H1 (cell line): ENCODE results near the gene FGFBP3. TPM values are rescaled to one million over a fixed set of nuclear protein-coding genes. Genes with fewer than 3 reads are reported as not detected.
A peak's percentile ranks its signal among the peaks of the same experiment; 100 is the strongest.

Source experiments
- BACH1 ChIP-seq: IDR thresholded peaks from 2 replicates; pipeline ENCODE4 v1.6.1; 2012; ENCODE audit warnings: low read length, improper control_type of control experiment
- CBX8 ChIP-seq: fragments of 300-800, 300-1000 bp; sonication (generic); IDR thresholded peaks from 2 replicates; pipeline ENCODE4 v1.7.1; 2016; ENCODE audit warnings: low read depth, low read length, borderline replicate concordance
- EP300 ChIP-seq, 2 experiments: IDR thresholded peaks; 1 replicate in 1 of 2; 2 replicates in 1 of 2; pipeline ENCODE4 v1.6.1; 2011 to 2012; ENCODE audit warnings: low read depth in 2 of 2, low read length in 2 of 2, mild to moderate bottlenecking in 2 of 2, borderline replicate concordance in 1 of 2, inconsistent platforms in 1 of 2, moderate library complexity in 1 of 2
- MAFK ChIP-seq: IDR thresholded peaks from 2 replicates; pipeline ENCODE4 v1.6.1; 2012; ENCODE audit warnings: low read depth, mild to moderate bottlenecking, improper control_type of control experiment, low read length
- NANOG ChIP-seq: IDR thresholded peaks from 2 replicates; pipeline ENCODE4 v1.6.1; 2011; ENCODE audit warnings: low read length, low read depth, mild to moderate bottlenecking, inconsistent platforms; ENCODE audit not compliant: insufficient read depth, poor library complexity, severe bottlenecking
- NRF1 ChIP-seq: IDR thresholded peaks from 2 replicates; pipeline ENCODE4 v1.6.1; 2011; ENCODE audit warnings: mild to moderate bottlenecking, low read depth, low read length, improper control_type of control experiment
- PHF8 ChIP-seq: fragments of 200-600 bp; sonication (generic); conservative IDR thresholded peaks from 2 replicates; pipeline ENCODE4 v1.7.1; 2012; ENCODE audit warnings: low read depth, mild to moderate bottlenecking, inconsistent platforms, low read length, moderate library complexity
- RBBP5 ChIP-seq: IDR thresholded peaks from 2 replicates; pipeline ENCODE4 v1.7.1; 2012; ENCODE audit warnings: low read depth, mild to moderate bottlenecking, inconsistent platforms, low read length, moderate library complexity, borderline replicate concordance
- SAP30 ChIP-seq: fragments of 300-600 bp; sonication (generic); IDR thresholded peaks from 2 replicates; pipeline ENCODE4 v1.7.1; 2012; ENCODE audit warnings: low read length, moderate library complexity, mild to moderate bottlenecking, inconsistent platforms; ENCODE audit not compliant: insufficient read depth, insufficient replicate concordance
- SIN3A ChIP-seq, 2 experiments: IDR thresholded peaks in 1 of 2; conservative IDR thresholded peaks in 1 of 2; 2 replicates each; pipeline ENCODE4 v1.6.1; 2011 to 2012; ENCODE audit warnings: low read length in 2 of 2, improper control_type of control experiment in 1 of 2, low read depth in 1 of 2, mild to moderate bottlenecking in 1 of 2
- polyA plus RNA-seq, 7 experiments: library from polyadenylated mRNA; depleted of rRNA in 3 of 7; stranded (reverse) in 5 of 7; unstranded in 2 of 7; fragments of >200 nt in 5 of 7; fragments of 200-250 nt in 2 of 7; gene quantifications; 1 replicate in 5 of 7; 2 replicates in 1 of 7; 4 replicates in 1 of 7; pipeline versions ENCODE4 v1.2.1 to v1.2.3, GENCODE V29; 2011 to 2013; ENCODE audit warnings: missing spikeins in 2 of 7, mixed read lengths in 2 of 7
- total RNA-seq: library from RNA; stranded (reverse); fragmentation: NEBNext Ultra II Directional; extraction: Animal tissue kit (Norgen Biotek cat#: 25700); gene quantifications from 2 replicates; pipeline ENCODE4 v1.2.1, GENCODE V29; 2021
- TF ChIP-seq, protein P1 (sequence below): fragments of 300-600 bp; sonication (generic); IDR thresholded peaks from 2 replicates; pipeline ENCODE4 v1.7.1; 2012; ENCODE audit warnings: low read length, moderate library complexity, mild to moderate bottlenecking, inconsistent platforms; ENCODE audit not compliant: insufficient replicate concordance

The FGFBP3 gene
- total and polyA plus RNA-seq, 2 of the 8 experiments (the other 6 are each of a cell fraction or from before 2014, with no cell fraction given): 54.6 to 115 TPM

DNA sequence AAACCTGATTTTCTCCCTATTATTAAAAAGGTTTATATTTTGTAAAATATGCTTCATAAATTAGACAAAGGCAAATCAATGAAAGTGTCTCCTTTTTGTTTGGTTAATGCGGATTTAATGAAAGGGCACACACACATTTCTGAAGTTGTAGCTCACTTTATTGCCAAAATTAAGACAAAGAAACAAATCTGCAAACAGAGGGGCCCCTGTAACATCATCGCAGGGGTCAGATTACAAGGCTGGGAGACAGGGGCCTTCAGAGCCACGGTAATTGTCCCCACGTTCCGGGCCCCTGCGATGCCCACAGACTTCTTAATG is 22.4 kb downstream of the FGFBP3 start (continued):
- TF ChIP-seq, protein P1, sequence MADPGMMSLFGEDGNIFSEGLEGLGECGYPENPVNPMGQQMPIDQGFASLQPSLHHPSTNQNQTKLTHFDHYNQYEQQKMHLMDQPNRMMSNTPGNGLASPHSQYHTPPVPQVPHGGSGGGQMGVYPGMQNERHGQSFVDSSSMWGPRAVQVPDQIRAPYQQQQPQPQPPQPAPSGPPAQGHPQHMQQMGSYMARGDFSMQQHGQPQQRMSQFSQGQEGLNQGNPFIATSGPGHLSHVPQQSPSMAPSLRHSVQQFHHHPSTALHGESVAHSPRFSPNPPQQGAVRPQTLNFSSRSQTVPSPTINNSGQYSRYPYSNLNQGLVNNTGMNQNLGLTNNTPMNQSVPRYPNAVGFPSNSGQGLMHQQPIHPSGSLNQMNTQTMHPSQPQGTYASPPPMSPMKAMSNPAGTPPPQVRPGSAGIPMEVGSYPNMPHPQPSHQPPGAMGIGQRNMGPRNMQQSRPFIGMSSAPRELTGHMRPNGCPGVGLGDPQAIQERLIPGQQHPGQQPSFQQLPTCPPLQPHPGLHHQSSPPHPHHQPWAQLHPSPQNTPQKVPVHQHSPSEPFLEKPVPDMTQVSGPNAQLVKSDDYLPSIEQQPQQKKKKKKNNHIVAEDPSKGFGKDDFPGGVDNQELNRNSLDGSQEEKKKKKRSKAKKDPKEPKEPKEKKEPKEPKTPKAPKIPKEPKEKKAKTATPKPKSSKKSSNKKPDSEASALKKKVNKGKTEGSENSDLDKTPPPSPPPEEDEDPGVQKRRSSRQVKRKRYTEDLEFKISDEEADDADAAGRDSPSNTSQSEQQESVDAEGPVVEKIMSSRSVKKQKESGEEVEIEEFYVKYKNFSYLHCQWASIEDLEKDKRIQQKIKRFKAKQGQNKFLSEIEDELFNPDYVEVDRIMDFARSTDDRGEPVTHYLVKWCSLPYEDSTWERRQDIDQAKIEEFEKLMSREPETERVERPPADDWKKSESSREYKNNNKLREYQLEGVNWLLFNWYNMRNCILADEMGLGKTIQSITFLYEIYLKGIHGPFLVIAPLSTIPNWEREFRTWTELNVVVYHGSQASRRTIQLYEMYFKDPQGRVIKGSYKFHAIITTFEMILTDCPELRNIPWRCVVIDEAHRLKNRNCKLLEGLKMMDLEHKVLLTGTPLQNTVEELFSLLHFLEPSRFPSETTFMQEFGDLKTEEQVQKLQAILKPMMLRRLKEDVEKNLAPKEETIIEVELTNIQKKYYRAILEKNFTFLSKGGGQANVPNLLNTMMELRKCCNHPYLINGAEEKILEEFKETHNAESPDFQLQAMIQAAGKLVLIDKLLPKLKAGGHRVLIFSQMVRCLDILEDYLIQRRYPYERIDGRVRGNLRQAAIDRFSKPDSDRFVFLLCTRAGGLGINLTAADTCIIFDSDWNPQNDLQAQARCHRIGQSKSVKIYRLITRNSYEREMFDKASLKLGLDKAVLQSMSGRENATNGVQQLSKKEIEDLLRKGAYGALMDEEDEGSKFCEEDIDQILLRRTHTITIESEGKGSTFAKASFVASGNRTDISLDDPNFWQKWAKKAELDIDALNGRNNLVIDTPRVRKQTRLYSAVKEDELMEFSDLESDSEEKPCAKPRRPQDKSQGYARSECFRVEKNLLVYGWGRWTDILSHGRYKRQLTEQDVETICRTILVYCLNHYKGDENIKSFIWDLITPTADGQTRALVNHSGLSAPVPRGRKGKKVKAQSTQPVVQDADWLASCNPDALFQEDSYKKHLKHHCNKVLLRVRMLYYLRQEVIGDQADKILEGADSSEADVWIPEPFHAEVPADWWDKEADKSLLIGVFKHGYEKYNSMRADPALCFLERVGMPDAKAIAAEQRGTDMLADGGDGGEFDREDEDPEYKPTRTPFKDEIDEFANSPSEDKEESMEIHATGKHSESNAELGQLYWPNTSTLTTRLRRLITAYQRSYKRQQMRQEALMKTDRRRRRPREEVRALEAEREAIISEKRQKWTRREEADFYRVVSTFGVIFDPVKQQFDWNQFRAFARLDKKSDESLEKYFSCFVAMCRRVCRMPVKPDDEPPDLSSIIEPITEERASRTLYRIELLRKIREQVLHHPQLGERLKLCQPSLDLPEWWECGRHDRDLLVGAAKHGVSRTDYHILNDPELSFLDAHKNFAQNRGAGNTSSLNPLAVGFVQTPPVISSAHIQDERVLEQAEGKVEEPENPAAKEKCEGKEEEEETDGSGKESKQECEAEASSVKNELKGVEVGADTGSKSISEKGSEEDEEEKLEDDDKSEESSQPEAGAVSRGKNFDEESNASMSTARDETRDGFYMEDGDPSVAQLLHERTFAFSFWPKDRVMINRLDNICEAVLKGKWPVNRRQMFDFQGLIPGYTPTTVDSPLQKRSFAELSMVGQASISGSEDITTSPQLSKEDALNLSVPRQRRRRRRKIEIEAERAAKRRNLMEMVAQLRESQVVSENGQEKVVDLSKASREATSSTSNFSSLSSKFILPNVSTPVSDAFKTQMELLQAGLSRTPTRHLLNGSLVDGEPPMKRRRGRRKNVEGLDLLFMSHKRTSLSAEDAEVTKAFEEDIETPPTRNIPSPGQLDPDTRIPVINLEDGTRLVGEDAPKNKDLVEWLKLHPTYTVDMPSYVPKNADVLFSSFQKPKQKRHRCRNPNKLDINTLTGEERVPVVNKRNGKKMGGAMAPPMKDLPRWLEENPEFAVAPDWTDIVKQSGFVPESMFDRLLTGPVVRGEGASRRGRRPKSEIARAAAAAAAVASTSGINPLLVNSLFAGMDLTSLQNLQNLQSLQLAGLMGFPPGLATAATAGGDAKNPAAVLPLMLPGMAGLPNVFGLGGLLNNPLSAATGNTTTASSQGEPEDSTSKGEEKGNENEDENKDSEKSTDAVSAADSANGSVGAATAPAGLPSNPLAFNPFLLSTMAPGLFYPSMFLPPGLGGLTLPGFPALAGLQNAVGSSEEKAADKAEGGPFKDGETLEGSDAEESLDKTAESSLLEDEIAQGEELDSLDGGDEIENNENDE: no peak
- TF ChIP-seq PHF8: no peak
- TF ChIP-seq EP300 (IDR thresholded peaks at IDR 0.05; ENCODE audit: borderline replicate concordance in 1 of 2, low read depth in 2 of 2, low read length in 2 of 2): no peak
- TF ChIP-seq MAFK: no peak
- peak; percentile 74 for TF ChIP-seq NANOG
- no peak for TF ChIP-seq CBX8
- TF ChIP-seq SIN3A (conservative IDR thresholded peaks at IDR 0.05 in 1 of 2, IDR thresholded peaks at IDR 0.05 in 1 of 2; ENCODE audit: low read depth in 1 of 2, low read length in 2 of 2): no peak
- TF ChIP-seq NRF1: no peak
- TF ChIP-seq SAP30: no peak
- TF ChIP-seq RBBP5: no peak
- 0 out of 2 replicates have a peak, but pooled peaks have one; percentile 92 for TF ChIP-seq BACH1
